Measurements from ENCODE around the gene SLF2.

GRCh38 chr10:100999742-101000126 lies 87.0 kb downstream of the SLF2 start, which contains the start of gene LZTS2:
- no peak for TF ChIP-seq CTCF (IDR thresholded peaks at IDR 0.05)
- TF ChIP-seq POLR2AphosphoS5 (IDR thresholded peaks at IDR 0.05) = no peak

Data from stomach (tissue), 4 donors.